ENCODE results near the gene SOWAHD. TPM values are rescaled to one million over a fixed set of nuclear protein-coding genes. Genes with fewer than 3 reads are reported as not detected.

SOWAHD gene
- under 1 TPM in 2 of 3 donors, not detected in 1; 0.33 to 0.69 TPM for polyA plus RNA-seq

DNA sequence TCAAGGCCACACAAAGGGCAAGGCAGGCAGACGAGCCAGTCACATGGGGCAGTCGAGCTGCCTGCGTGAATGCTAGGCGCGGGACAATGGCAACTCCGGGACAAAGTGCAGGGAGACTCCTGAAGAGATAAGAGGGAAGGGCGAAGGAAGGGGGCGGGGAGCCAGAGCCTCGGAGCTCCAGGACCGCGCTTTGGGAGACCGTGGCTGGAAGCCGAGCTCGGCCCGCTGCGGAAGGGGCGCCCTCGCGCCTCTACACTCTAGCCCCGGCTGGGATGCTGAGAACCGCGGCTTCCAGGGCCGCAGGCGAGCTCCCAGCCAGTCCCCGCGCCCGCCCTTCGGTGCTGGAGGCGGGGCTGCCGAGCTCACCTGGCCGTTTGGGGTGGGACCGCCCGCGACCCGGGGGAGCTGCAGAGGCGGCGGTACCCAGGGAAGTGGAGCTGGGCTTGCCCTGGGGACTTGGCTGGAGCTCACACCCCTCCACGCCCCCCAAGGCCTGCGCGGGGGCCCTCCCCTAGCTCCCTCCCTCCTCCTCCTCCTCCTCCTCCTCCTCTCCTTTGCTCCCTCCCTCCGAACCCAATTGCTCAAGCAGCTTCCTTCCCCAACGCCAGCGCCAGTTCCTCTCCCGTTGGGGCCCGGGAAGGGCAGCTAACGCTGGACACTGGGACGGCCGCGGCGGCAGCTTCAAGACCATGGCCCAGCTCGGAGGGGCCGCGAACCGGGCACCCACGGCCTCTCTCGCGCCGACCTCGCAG is at the start of gene SOWAHD:
Gene SOWAHD (plus strand): TSS at position 610 of the 752 bp plus-strand sequence. CDS start 80 bp downstream, at position 690.
- Mint-ChIP-seq H3K27me3 (ENCODE audit: low read depth in 3 of 3) (peaks cover 7 to 10% (median 8%) of the 10 kb centered on the region in 3 donors), H3K27ac (peak within 1 kb of the TSS; percentile 88 to 98 (median 94)), H3K36me3 (no peaks in the 10 kb centered on the region), H3K4me1 (peaks cover 41 to 44% of the 10 kb centered on the region in 2 donors), H3K9me3 (no peaks in the 10 kb centered on the region), H3K4me3 (peak within 1 kb of the TSS; percentile 68 to 86 (median 73))
- peak; percentile 13 to 29 (median 16) for DNase-seq

DNA sequence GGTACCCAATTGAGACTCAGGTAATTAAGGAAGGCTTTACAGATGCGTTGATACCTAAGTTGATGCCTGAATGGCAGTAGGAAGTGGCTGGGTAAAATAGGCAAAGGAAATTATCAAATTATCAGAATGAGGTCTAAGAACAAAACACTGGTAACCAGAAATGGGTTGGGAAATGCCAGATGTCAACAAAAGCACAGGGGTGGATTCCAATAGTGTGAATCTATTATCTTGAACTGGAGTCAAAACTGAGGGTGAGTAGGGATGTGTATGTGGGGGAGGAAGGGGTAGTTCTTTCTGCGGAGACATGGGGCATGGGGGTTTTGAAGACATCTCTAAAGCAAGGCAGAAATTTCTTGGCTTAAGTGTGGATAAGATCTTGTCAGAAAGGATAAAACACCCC is 49.5 kb upstream of the SOWAHD start:
- H3K4me3 Mint-ChIP-seq = no peak overlapping the region
- H3K27ac Mint-ChIP-seq = no peak overlapping the region
- H3K36me3 Mint-ChIP-seq = no peaks in the 10 kb centered on the region
- no peaks in the 10 kb centered on the region for H3K4me1 Mint-ChIP-seq
- DNase-seq = no peak
- H3K9me3 Mint-ChIP-seq = no peaks in the 10 kb centered on the region
- peaks cover 0 to 4% (median 0%) of the 10 kb centered on the region in 3 donors for H3K27me3 Mint-ChIP-seq (ENCODE audit: low read depth in 3 of 3)

- H3K36me3 Mint-ChIP-seq = no peaks in the 10 kb centered on the region
Observed at GRCh38 chrX:119709630-119710029, 48.8 kb upstream of the SOWAHD start.

DNA sequence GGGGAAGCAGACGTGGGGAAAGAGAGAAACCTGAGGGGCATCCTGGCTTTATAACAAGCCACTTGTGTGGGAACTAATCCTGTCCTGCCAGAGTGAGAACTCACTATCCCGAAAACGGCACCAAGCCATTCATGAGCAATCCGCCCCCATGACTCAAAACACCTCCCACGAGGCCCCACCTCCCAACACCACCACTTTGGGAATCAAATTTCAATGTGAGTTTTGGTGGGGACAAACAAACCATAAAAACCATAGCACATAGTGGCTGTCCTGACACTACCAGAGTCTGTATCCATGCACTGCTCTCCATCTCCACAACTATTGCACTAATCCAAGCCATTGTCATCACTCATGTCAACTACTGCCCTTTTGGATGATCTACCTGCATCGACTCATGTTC is 36.9 kb upstream of the SOWAHD start:
- no peaks in the 10 kb centered on the region for H3K4me1 Mint-ChIP-seq
- H3K36me3 Mint-ChIP-seq = no peaks in the 10 kb centered on the region
- H3K9me3 Mint-ChIP-seq = no peaks in the 10 kb centered on the region
- H3K4me3 Mint-ChIP-seq = no peak overlapping the region
- DNase-seq = no peak
- peaks cover 0 to 3% (median 1%) of the 10 kb centered on the region in 3 donors for H3K27me3 Mint-ChIP-seq (ENCODE audit: low read depth in 3 of 3)
- H3K27ac Mint-ChIP-seq = peak overlapping the region in 1 of 6 donors; percentile 13

More at GRCh38 chrX:119709630-119710029, 48.8 kb upstream of the SOWAHD start:
- H3K4me1 Mint-ChIP-seq = no peaks in the 10 kb centered on the region
- DNase-seq = no peak
- no peaks in the 10 kb centered on the region for H3K9me3 Mint-ChIP-seq
- H3K4me3 Mint-ChIP-seq = no peak overlapping the region
- H3K27me3 Mint-ChIP-seq (ENCODE audit: low read depth in 3 of 3) = peaks cover 0 to 4% (median 0%) of the 10 kb centered on the region in 3 donors
- H3K27ac Mint-ChIP-seq = no peak overlapping the region

GRCh38 chrX:119721926-119722325 is 36.5 kb upstream of the SOWAHD start:
- Mint-ChIP-seq H3K9me3 (no peaks in the 10 kb centered on the region), H3K27ac (peak overlapping the region in 1 of 6 donors; percentile 13), H3K27me3 (ENCODE audit: low read depth in 3 of 3) (peaks cover 0 to 3% (median 0%) of the 10 kb centered on the region in 3 donors), H3K36me3 (no peaks in the 10 kb centered on the region), H3K4me1 (peaks cover 0 to 2% of the 10 kb centered on the region in 2 donors), H3K4me3 (no peak overlapping the region)
- DNase-seq = no peak

- no peaks in the 10 kb centered on the region for H3K36me3 Mint-ChIP-seq
- H3K27me3 Mint-ChIP-seq (ENCODE audit: low read depth in 3 of 3) = peaks cover 0 to 2% (median 2%) of the 10 kb centered on the region in 3 donors
- no peaks in the 10 kb centered on the region for H3K9me3 Mint-ChIP-seq
- H3K4me1 Mint-ChIP-seq = peaks cover 0 to 3% of the 10 kb centered on the region in 2 donors
- DNase-seq = peak in 1 of 3 donors; percentile 23
- peak overlapping the region in 2 of 5 donors; percentile 14 to 18 for H3K4me3 Mint-ChIP-seq
- H3K27ac Mint-ChIP-seq = peak overlapping the region in 4 of 6 donors; percentile 18 to 43 (median 32)
Observed at GRCh38 chrX:119726900-119727555, 31.4 kb upstream of the SOWAHD start.

DNA sequence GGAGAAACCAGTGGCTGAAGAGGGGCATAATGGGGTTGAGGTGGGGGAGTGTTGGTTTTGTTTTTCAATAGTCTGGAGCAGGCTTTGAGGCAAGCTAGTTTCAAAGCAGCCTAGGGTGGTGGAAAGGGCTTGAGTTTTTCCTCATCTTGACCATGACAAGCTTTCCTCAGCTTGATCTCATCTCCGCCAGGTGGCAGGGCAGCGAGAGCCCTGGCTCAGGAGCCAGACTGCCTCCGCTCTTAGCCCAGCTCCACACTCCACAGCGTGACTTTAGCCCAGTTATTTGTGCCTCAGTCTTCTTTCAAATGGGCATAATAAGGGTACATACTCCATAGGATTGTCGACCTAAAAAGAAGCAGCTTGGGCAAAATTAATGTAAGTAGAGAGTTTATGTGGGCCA is 29.9 kb upstream of the SOWAHD start:
- Mint-ChIP-seq H3K4me1 (peaks cover 0 to 3% of the 10 kb centered on the region in 2 donors), H3K4me3 (no peak overlapping the region), H3K27me3 (ENCODE audit: low read depth in 3 of 3) (peaks cover 0 to 2% (median 2%) of the 10 kb centered on the region in 3 donors), H3K27ac (no peak overlapping the region), H3K9me3 (no peaks in the 10 kb centered on the region), H3K36me3 (no peaks in the 10 kb centered on the region)
- DNase-seq = no peak

DNA sequence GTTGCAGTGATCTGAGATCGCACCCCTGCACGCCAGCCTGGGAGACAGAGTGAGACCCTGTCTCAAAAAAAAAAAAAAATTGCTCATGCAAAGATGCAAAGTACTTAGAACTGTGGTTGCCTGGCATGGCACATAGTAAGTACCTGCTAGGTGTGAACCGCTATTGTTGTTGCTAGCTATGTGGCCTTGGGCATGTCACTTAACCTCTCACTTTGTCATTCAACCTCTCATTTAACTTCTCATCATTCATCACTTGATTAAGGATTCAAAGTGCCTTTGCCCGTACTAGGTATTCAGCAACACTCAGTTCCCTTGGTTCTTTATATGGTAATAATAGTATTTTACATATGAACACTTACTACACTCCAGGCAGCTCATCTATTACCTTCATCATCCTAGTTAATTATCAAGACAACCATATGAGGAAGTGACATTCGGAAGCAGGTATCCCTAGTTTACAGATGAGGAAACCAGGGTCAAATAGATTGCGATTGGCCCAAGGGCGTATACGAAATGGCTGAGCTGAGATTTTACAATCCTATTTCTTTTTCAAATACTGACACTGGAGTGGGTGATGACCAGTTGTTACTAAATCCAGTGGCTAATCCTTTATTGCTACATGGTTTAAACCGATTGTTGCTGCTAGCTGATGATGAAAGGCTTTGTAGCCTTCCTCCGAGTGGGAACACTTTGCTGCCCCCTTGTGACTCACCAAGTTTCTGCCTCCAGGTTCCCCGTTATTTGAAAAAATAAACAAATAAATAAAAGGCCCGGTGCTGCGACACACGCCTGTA is 28.8 kb upstream of the SOWAHD start:
- Mint-ChIP-seq H3K4me1 (peaks cover 0 to 3% of the 10 kb centered on the region in 2 donors), H3K27me3 (ENCODE audit: low read depth in 3 of 3) (peaks cover 0 to 2% (median 2%) of the 10 kb centered on the region in 3 donors), H3K9me3 (no peaks in the 10 kb centered on the region), H3K27ac (no peak overlapping the region), H3K36me3 (no peaks in the 10 kb centered on the region), H3K4me3 (no peak overlapping the region)
- DNase-seq = peak; percentile 55 to 67 (median 56)

GRCh38 chrX:119734897-119735339 is 23.5 kb upstream of the SOWAHD start:
- Mint-ChIP-seq H3K27me3 (ENCODE audit: low read depth in 3 of 3) (peaks cover 0 to 8% (median 5%) of the 10 kb centered on the region in 3 donors), H3K36me3 (no peaks in the 10 kb centered on the region), H3K9me3 (no peaks in the 10 kb centered on the region), H3K4me1 (no peaks in the 10 kb centered on the region), H3K27ac (no peak overlapping the region), H3K4me3 (no peak overlapping the region)
- DNase-seq = no peak

GRCh38 chrX:119735467-119735866 is 22.9 kb upstream of the SOWAHD start:
- Mint-ChIP-seq H3K27ac (no peak overlapping the region), H3K4me3 (no peak overlapping the region), H3K36me3 (no peaks in the 10 kb centered on the region), H3K4me1 (no peaks in the 10 kb centered on the region), H3K27me3 (ENCODE audit: low read depth in 3 of 3) (peaks cover 0 to 8% (median 5%) of the 10 kb centered on the region in 3 donors), H3K9me3 (no peaks in the 10 kb centered on the region)
- no peak for DNase-seq

DNA sequence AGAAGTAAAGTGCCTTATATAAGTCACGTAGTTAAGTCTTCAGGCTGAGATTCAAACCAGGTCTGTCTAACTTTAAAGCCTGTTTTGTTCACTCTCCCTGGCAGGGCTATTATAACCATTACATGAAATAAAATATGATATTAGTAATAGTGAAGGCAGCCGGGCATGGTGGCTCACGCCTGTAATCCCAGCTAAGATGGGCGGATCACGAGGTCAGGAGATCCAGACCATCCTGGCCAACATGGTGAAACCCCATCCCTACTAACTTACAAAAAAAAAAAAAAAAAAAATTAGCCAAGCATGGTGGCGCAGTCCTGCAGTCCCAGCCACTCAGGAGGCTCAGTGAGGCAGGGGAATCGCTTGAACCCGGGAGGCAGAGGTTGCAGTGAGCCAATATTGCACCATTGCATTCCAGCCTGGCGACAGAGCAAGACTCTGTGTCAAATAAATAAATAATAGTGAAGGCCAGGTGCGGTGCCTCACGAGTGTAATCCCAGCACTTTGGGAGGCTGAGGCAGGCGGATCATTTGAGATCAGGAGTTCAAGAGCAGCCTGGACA is 22.1 kb upstream of the SOWAHD start:
- H3K36me3 Mint-ChIP-seq = no peaks in the 10 kb centered on the region
- no peak overlapping the region for H3K27ac Mint-ChIP-seq
- H3K27me3 Mint-ChIP-seq (ENCODE audit: low read depth in 3 of 3) = peaks cover 0 to 8% (median 5%) of the 10 kb centered on the region in 3 donors
- H3K4me1 Mint-ChIP-seq = no peaks in the 10 kb centered on the region
- no peak overlapping the region for H3K4me3 Mint-ChIP-seq
- H3K9me3 Mint-ChIP-seq = no peaks in the 10 kb centered on the region
- DNase-seq = no peak

- H3K27ac Mint-ChIP-seq = no peak overlapping the region
- H3K36me3 Mint-ChIP-seq = no peaks in the 10 kb centered on the region
- H3K4me3 Mint-ChIP-seq = no peak overlapping the region
- peaks cover 0 to 6% (median 5%) of the 10 kb centered on the region in 3 donors for H3K27me3 Mint-ChIP-seq (ENCODE audit: low read depth in 3 of 3)
- H3K9me3 Mint-ChIP-seq = no peaks in the 10 kb centered on the region
- H3K4me1 Mint-ChIP-seq = no peaks in the 10 kb centered on the region
- DNase-seq = no peak
Observed at GRCh38 chrX:119738742-119739141, 19.6 kb upstream of the SOWAHD start.

- H3K4me1 Mint-ChIP-seq = peaks cover 5 to 8% of the 10 kb centered on the region in 2 donors
- H3K36me3 Mint-ChIP-seq = no peaks in the 10 kb centered on the region
- H3K27me3 Mint-ChIP-seq (ENCODE audit: low read depth in 3 of 3) = peaks cover 0 to 3% (median 0%) of the 10 kb centered on the region in 3 donors
- no peak overlapping the region for H3K27ac Mint-ChIP-seq
- no peak for DNase-seq
- H3K4me3 Mint-ChIP-seq = no peak overlapping the region
- H3K9me3 Mint-ChIP-seq = no peaks in the 10 kb centered on the region
Observed at GRCh38 chrX:119745283-119745848, 13.0 kb upstream of the SOWAHD start.

All from immature natural killer cell (primary cell).